Left lung (tissue), 10 donors: Measurements from ENCODE around the gene DDX56. TPM values are rescaled to one million over a fixed set of nuclear protein-coding genes. Genes with fewer than 3 reads are reported as not detected.

Source experiments
- ATAC-seq: fragments of 200-7000 bp; cut with Tn5 transposase; one replicate; pipeline ENCODE4 v1.9.1; 2020; ENCODE audit warnings: moderate library complexity
- DNase-seq, 4 donors: peaks; one replicate each; pipeline ENCODE4 v3.0.0-alpha.2; 2013 to 2020
- H3K27ac ChIP-seq, 2 donors: fragments of 200-600 bp; sonication (generic) in 1 of 2; one replicate each; pipeline versions ENCODE4 v1.5.0 to v1.8.0; 2020 to 2021
- H3K27me3 ChIP-seq, 2 donors: fragments of 200-600 bp; sonication (generic) in 1 of 2; one replicate each; pipeline versions ENCODE4 v1.5.0 to v1.8.0; 2020 to 2021
- H3K36me3 ChIP-seq, 2 donors: fragments of 200-600 bp; sonication (generic) in 1 of 2; one replicate each; pipeline versions ENCODE4 v1.5.0 to v1.8.0; 2020 to 2021
- H3K4me1 ChIP-seq, 2 donors: fragments of 200-600 bp; one replicate each; pipeline ENCODE4 v1.8.0; 2021
- H3K4me3 ChIP-seq, 2 donors: fragments of 200-600 bp; sonication (generic) in 1 of 2; one replicate each; pipeline versions ENCODE4 v1.5.0 to v1.8.0; 2020 to 2021; ENCODE audit warnings: mild to moderate bottlenecking in 1 of 2
- H3K9me3 ChIP-seq, 2 donors: fragments of 200-600 bp; sonication (generic) in 1 of 2; one replicate each; pipeline versions ENCODE4 v1.5.0 to v1.8.0; 2020 to 2021
- intact Hi-C, 2 donors: fragments of 100-400 bp; cut with DNase I; formaldehyde crosslinking; loops; one replicate each; pipeline versions ENCODE4 v1.11.2 to v1.14.2; 2022
- polyA plus RNA-seq, 6 donors: library from polyadenylated mRNA; unstranded; fragments of 120-200 nt; gene quantifications; one replicate each; pipeline ENCODE4 v1.2.1, GENCODE V29; 2013; ENCODE audit not compliant: insufficient read length in 6 of 6
- total RNA-seq, 2 donors: library from RNA; stranded (reverse); fragmentation: NEBNext Ultra II Directional; extraction: Animal tissue kit (Norgen Biotek cat#: 25700); gene quantifications; one replicate each; pipeline ENCODE4 v1.2.1, GENCODE V29; 2021
- TF ChIP-seq, protein P1 (sequence below), 2 donors: fragments of 200-600 bp; sonication (generic) in 1 of 2; IDR thresholded peaks; one replicate each; pipeline versions ENCODE4 v1.5.0 to v1.8.0; 2021; ENCODE audit warnings: antibody characterized with exemption in 2 of 2
- donor health status: DM: no; HTN: yes; CAD: no.
- donor health status: DM: no; HTN: no; CAD: no.

DDX56 gene
- total and polyA plus RNA-seq, 8 donors, result 43.1 to 86.1 (median 70.8) TPM

DNA sequence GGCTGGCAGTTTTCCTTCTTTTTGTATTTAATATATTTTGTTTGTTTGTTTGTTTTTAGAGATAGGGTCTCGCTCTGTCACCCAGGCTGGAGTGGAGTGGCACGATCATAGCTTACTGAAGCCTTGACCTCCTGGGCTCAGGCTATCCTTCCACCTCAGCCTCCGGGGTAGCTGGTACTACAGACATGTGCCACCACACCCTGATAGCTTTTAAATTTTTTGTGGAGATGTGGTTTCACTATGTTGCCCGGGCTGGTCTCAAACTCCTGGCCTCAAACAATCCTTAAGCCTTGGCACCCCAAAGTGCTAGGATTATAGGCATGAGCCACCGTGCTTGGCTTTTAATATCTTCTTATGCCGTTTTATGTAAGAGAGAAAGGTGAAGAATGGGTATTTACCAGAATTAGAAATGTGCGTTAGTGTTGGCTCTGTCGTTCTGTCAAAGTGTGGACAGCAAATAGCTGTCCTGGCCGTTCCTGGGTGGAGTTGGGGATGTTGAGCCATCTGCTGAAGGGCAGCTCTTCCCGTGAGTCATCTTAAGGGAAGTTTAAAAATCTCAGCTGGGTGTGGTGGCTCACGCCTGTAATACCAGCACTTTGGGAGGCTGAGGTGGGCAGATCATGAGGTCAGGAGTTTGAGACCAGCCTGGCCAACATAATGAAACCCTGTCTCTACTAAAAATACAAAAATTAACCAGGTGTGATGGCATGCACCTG lies 47.5 kb upstream of the DDX56 start:
- Histone ChIP-seq H3K27me3 (no peaks in the 10 kb centered on the region), H3K27ac (peak overlapping the region; percentile 22 to 84), H3K9me3 (no peaks in the 10 kb centered on the region), H3K36me3 (peaks cover 0 to 21% of the 10 kb centered on the region in 2 donors), H3K4me3 (no peak overlapping the region), H3K4me1 (peaks cover 7 to 83% of the 10 kb centered on the region in 2 donors)
- DNase-seq (no peak), ATAC-seq (peak; percentile 45)
- TF ChIP-seq, protein P1, sequence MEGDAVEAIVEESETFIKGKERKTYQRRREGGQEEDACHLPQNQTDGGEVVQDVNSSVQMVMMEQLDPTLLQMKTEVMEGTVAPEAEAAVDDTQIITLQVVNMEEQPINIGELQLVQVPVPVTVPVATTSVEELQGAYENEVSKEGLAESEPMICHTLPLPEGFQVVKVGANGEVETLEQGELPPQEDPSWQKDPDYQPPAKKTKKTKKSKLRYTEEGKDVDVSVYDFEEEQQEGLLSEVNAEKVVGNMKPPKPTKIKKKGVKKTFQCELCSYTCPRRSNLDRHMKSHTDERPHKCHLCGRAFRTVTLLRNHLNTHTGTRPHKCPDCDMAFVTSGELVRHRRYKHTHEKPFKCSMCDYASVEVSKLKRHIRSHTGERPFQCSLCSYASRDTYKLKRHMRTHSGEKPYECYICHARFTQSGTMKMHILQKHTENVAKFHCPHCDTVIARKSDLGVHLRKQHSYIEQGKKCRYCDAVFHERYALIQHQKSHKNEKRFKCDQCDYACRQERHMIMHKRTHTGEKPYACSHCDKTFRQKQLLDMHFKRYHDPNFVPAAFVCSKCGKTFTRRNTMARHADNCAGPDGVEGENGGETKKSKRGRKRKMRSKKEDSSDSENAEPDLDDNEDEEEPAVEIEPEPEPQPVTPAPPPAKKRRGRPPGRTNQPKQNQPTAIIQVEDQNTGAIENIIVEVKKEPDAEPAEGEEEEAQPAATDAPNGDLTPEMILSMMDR (IDR thresholded peaks at IDR 0.05), result no peak
- intact Hi-C loops, result no loop called here

- TF ChIP-seq, protein P1 (IDR thresholded peaks at IDR 0.05), result no peak
- no peaks in the 10 kb centered on the region for H3K9me3 ChIP-seq
- peak; percentile 66 for ATAC-seq
- H3K4me1 ChIP-seq, result peaks cover 10 to 95% of the 10 kb centered on the region in 2 donors
- intact Hi-C loops, result no loop called here
- H3K27ac ChIP-seq, result peak overlapping the region in 1 of 2 donors; percentile 42
- no peak overlapping the region for H3K4me3 ChIP-seq
- no peaks in the 10 kb centered on the region for H3K27me3 ChIP-seq
- no peak for DNase-seq
- peaks cover 0 to 5% of the 10 kb centered on the region in 2 donors for H3K36me3 ChIP-seq
Measured at GRCh38 chr7:44618753-44619152, 45.0 kb upstream of the DDX56 start.

- H3K9me3 ChIP-seq, result no peaks in the 10 kb centered on the region
- peak overlapping the region in 1 of 2 donors; percentile 42 for H3K27ac ChIP-seq
- intact Hi-C loops, result no loop called here
- no peak overlapping the region for H3K4me3 ChIP-seq
- ATAC-seq, result no peak
- peaks cover 10 to 90% of the 10 kb centered on the region in 2 donors for H3K4me1 ChIP-seq
- peaks cover 0 to 5% of the 10 kb centered on the region in 2 donors for H3K36me3 ChIP-seq
- no peak for DNase-seq
- no peaks in the 10 kb centered on the region for H3K27me3 ChIP-seq
- TF ChIP-seq, protein P1 (IDR thresholded peaks at IDR 0.05), result no peak
Measured at GRCh38 chr7:44618045-44618444, 44.3 kb upstream of the DDX56 start.

- peaks cover 10 to 83% of the 10 kb centered on the region in 2 donors for H3K4me1 ChIP-seq
- TF ChIP-seq, protein P1 (IDR thresholded peaks at IDR 0.05), result no peak
- ATAC-seq (no peak), DNase-seq (no peak)
- no peaks in the 10 kb centered on the region for H3K27me3 ChIP-seq
- intact Hi-C loops, result no loop called here
- H3K27ac ChIP-seq, result peak overlapping the region in 1 of 2 donors; percentile 30
- peaks cover 0 to 5% of the 10 kb centered on the region in 2 donors for H3K36me3 ChIP-seq
- H3K4me3 ChIP-seq, result no peak overlapping the region
- no peaks in the 10 kb centered on the region for H3K9me3 ChIP-seq
Measured at GRCh38 chr7:44617225-44617890, 43.6 kb upstream of the DDX56 start.

GRCh38 chr7:44616545-44616944 lies 42.8 kb upstream of the DDX56 start:
- Histone ChIP-seq H3K9me3 (no peaks in the 10 kb centered on the region), H3K4me3 (no peak overlapping the region), H3K36me3 (peaks cover 0 to 5% of the 10 kb centered on the region in 2 donors), H3K4me1 (peaks cover 10 to 80% of the 10 kb centered on the region in 2 donors), H3K27me3 (no peaks in the 10 kb centered on the region), H3K27ac (no peak overlapping the region)
- intact Hi-C loops, result no loop called here
- no peak for ATAC-seq
- DNase-seq, result no peak
- TF ChIP-seq, protein P1 (IDR thresholded peaks at IDR 0.05), result no peak
